Measurements from ENCODE around the gene GSX2.

GRCh38 chr4:54056360-54056759, 43.6 kb upstream of the GSX2 start:
- TF ChIP-seq CTCF (IDR thresholded peaks at IDR 0.05) (no peak), POLR2A (IDR thresholded peaks at IDR 0.05) (no peak)
